Osteocyte (in vitro differentiated cells): ENCODE results near the gene TEX13D. TPM values are rescaled to one million over a fixed set of nuclear protein-coding genes. Genes with fewer than 3 reads are reported as not detected.
"Not testable (repeated sequence)": the region's sequence is repeated elsewhere in the genome, so short reads cannot be mapped to it uniquely, and the experiment has no call there.

Experiments used
- DNase-seq: peaks from one replicate; pipeline ENCODE4 v3.0.0; 2021; ENCODE audit warnings: mixed read lengths; ENCODE audit not compliant: unreplicated experiment; ENCODE audit errors: extremely low spot score
- H3K27ac Mint-ChIP-seq: one replicate; pipeline ENCODE4 v1.8.0; 2021; ENCODE audit warnings: mild to moderate bottlenecking, mixed read lengths; ENCODE audit not compliant: unreplicated experiment
- H3K27me3 Mint-ChIP-seq: one replicate; pipeline ENCODE4 v1.8.0; 2021; ENCODE audit warnings: mixed read lengths; ENCODE audit not compliant: unreplicated experiment
- H3K36me3 Mint-ChIP-seq: one replicate; pipeline ENCODE4 v1.8.0; 2021; ENCODE audit warnings: mixed read lengths; ENCODE audit not compliant: unreplicated experiment
- H3K4me1 Mint-ChIP-seq: one replicate; pipeline ENCODE4 v1.8.0; 2021; ENCODE audit warnings: mixed read lengths; ENCODE audit not compliant: unreplicated experiment
- H3K4me3 Mint-ChIP-seq: one replicate; pipeline ENCODE4 v1.8.0; 2021; ENCODE audit warnings: mild to moderate bottlenecking, moderate library complexity, mixed read lengths; ENCODE audit not compliant: unreplicated experiment
- H3K9me3 Mint-ChIP-seq: one replicate; pipeline ENCODE4 v1.8.0; 2021; ENCODE audit warnings: mixed read lengths; ENCODE audit not compliant: unreplicated experiment
- long read RNA-seq: library from polyadenylated mRNA; unstranded; transcript quantifications from one replicate; pipeline ENCODE4 v2.0.0, GENCODE V29; 2021
- total RNA-seq: library from RNA; stranded (reverse); gene quantifications from 2 replicates; pipeline ENCODE4 v1.2.1, GENCODE V29; 2021
- TF ChIP-seq, protein P1 (sequence below): fragments of 200-600 bp; sonication (generic); IDR thresholded peaks from 2 replicates; pipeline ENCODE4 v1.5.0; 2021; ENCODE audit warnings: antibody characterized with exemption, mild to moderate bottlenecking, moderate library complexity

The TEX13D gene
- total RNA-seq: not detected in 2 replicates
- long read RNA-seq: 0 reads

DNA sequence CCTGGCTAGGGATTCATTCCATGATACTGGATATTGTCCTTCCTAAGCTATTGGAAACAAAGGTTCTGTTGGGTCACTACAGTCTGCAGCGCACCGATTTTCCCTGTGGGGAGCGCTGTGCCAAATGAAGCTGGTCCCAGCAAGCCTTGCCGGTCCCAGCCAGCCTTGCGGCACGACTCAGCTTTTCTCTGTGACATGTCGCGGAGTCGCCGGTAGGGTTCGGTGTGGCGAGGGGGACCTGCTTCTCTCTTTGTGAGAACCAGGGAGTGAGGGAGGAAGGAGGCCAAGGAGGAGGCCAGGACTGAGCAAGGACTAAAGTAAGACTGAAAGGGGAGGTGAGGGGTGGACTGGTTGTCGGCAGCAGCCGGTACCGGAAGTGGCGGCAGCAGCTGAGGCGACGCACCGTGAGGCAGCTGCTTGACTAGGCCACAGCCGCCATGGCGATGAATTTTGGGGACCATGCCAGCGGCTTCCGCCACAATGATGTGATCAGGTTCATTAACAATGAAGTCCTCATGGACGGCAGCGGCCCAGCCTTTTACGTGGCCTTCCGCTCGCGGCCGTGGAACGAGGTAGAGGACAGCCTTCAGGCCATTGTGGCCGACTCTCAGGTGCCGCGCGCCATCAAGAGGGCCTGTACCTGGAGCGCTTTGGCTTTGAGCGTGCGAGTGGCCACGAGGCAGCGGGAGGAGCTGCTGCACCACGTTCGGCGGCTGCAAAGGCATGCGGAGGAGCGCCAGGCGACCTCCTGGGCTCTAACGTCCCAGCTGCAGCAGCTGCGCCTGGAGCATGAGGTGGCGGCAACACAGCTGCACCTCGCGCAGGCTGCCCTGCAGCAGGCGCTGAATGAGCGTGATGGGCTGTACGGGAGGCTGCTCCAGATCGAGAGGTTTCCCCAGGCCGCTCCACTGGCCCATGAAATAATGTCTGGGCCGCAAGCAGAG is at the start of gene TEX13D:
TSS of gene TEX13D (plus strand) at position 180 of the 944 bp plus-strand sequence. CDS start at position 438, 258 bp downstream.
- Mint-ChIP-seq H3K36me3 (no peaks in the 10 kb centered on the region), H3K4me1 (no peaks in the 10 kb centered on the region), H3K27me3 (peaks cover 3% of the 10 kb centered on the region), H3K27ac (no peak within 1 kb of the TSS), H3K4me3 (no peak within 1 kb of the TSS), H3K9me3 (no peaks in the 10 kb centered on the region)
- TF ChIP-seq, protein P1, sequence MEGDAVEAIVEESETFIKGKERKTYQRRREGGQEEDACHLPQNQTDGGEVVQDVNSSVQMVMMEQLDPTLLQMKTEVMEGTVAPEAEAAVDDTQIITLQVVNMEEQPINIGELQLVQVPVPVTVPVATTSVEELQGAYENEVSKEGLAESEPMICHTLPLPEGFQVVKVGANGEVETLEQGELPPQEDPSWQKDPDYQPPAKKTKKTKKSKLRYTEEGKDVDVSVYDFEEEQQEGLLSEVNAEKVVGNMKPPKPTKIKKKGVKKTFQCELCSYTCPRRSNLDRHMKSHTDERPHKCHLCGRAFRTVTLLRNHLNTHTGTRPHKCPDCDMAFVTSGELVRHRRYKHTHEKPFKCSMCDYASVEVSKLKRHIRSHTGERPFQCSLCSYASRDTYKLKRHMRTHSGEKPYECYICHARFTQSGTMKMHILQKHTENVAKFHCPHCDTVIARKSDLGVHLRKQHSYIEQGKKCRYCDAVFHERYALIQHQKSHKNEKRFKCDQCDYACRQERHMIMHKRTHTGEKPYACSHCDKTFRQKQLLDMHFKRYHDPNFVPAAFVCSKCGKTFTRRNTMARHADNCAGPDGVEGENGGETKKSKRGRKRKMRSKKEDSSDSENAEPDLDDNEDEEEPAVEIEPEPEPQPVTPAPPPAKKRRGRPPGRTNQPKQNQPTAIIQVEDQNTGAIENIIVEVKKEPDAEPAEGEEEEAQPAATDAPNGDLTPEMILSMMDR: no peak
- no peak for DNase-seq

DNA sequence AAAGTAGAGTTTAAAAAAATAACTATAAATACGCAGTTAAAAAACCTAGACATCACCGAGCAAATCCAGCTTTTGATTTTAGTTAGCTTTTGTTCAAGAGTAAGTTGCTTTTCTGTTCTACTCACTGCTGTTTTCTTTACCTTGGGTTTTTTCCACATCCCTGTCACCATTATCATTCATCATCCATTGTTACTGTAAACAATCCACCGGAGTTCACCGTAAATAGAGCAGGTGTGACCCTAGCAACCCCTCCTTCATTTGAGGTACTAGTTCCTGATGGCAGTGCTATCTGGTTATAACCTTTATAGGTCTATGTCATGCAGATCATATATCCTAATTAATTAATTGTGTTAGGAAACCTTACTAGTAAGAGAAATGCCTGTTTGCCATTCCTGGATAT is 43.0 kb upstream of the TEX13D start:
- DNase-seq: no peak
- no peak overlapping the region for H3K4me3 Mint-ChIP-seq
- no peaks in the 10 kb centered on the region for H3K36me3 Mint-ChIP-seq
- no peaks in the 10 kb centered on the region for H3K4me1 Mint-ChIP-seq
- H3K27me3 Mint-ChIP-seq: peaks cover 2% of the 10 kb centered on the region
- TF ChIP-seq, protein P1: no peak
- H3K9me3 Mint-ChIP-seq: no peaks in the 10 kb centered on the region
- no peak overlapping the region for H3K27ac Mint-ChIP-seq

DNA sequence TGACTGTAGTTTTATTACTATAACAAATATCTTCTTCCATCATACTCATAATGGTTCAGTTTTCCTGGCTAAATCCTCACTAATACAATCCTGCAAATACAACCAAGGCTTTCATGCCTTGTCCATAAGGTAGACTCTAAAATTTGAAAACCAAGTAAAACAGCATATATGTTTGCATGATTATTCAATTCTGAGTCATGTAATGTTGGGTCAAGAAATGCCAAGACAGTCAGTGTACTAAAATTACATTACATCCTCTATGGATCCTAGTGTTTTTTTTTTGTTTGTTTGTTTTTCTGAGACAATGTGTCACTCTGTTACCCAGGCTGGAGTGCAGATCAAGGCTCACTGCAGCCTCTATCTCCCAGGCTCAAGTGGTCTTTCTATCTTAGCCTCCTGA is 38.6 kb upstream of the TEX13D start:
- no peak for DNase-seq
- Mint-ChIP-seq H3K4me1 (no peaks in the 10 kb centered on the region), H3K27me3 (peaks cover 2% of the 10 kb centered on the region), H3K4me3 (no peak overlapping the region), H3K9me3 (no peaks in the 10 kb centered on the region), H3K36me3 (no peaks in the 10 kb centered on the region), H3K27ac (no peak overlapping the region)
- TF ChIP-seq, protein P1: no peak

DNA sequence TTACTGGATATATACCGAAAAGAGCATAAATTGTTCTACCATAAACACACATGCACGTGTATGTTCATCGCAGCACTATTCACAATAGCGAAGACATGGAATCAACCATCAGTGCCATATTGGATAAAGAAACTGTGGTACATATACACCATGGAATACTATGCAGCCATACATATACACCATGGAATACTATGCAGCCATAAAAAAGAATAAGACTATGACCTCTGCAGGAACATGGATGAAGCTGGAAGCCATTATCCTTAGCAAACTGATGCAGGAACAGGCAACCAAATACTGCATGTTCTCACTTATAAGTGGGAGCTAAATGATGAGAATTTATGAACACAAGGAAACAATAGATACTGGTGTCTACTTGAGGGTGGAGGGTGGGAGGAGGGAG is 33.1 kb upstream of the TEX13D start:
- not testable (repeated sequence) for H3K36me3 Mint-ChIP-seq, H3K4me3 Mint-ChIP-seq, H3K4me1 Mint-ChIP-seq, H3K27me3 Mint-ChIP-seq, H3K27ac Mint-ChIP-seq, DNase-seq, H3K9me3 Mint-ChIP-seq

DNA sequence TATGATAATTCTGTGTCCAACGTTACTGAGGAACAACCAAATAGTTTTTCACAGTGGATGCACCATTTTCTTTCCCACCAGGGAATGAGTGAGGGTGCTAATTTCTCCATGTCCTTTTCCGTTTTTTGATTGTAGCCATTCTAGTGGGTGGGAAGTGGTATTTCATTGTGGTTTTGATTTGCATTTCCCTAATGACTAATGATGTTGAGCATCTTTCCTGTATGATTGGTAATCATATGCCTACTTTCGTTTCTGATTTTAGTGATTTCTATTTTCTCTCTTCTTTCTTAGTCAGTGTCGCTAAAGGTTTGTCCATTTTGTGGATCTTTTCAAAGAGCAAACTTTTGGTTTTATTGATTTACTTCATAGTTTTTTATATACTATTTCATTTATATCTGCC is 32.1 kb upstream of the TEX13D start:
- Mint-ChIP-seq H3K27ac (no peak overlapping the region), H3K4me3 (no peak overlapping the region), H3K9me3 (no peaks in the 10 kb centered on the region), H3K4me1 (no peaks in the 10 kb centered on the region), H3K27me3 (no peaks in the 10 kb centered on the region), H3K36me3 (no peaks in the 10 kb centered on the region)
- no peak for DNase-seq
- TF ChIP-seq, protein P1: no peak
